ENCODE measurements around the gene VIPAS39.

GRCh38 chr14:77489041-77489440 is 31.6 kb upstream of the VIPAS39 start:
- TF ChIP-seq CTCF (IDR thresholded peaks at IDR 0.05): no peak
- no peak for TF ChIP-seq EZH2phosphoT487 (IDR thresholded peaks at IDR 0.05)
- TF ChIP-seq EZH2 (IDR thresholded peaks at IDR 0.05): no peak

Data from neural progenitor cell (in vitro differentiated cells).